Measurements from ENCODE around the gene TTLL7.

DNA sequence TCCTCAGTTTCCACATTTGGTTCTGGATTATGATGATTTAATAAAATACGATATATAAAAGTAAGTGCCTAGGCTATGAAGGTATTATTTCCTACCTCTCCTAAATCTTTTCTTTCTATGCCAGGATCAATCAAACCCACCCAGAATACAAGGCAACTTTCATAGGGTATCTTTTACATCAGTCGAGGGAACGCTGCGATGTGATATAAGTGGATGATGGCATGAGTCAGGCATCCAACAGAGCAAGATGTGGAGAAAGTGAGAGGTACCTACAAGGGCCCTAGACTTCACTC is 781 bp downstream of the TTLL7 start:
- TF ChIP-seq EP300 (IDR thresholded peaks at IDR 0.05) (no peak), POLR2A (IDR thresholded peaks at IDR 0.05; ENCODE audit: low read depth) (no peak)
- TF ChIP-seq, protein P1, sequence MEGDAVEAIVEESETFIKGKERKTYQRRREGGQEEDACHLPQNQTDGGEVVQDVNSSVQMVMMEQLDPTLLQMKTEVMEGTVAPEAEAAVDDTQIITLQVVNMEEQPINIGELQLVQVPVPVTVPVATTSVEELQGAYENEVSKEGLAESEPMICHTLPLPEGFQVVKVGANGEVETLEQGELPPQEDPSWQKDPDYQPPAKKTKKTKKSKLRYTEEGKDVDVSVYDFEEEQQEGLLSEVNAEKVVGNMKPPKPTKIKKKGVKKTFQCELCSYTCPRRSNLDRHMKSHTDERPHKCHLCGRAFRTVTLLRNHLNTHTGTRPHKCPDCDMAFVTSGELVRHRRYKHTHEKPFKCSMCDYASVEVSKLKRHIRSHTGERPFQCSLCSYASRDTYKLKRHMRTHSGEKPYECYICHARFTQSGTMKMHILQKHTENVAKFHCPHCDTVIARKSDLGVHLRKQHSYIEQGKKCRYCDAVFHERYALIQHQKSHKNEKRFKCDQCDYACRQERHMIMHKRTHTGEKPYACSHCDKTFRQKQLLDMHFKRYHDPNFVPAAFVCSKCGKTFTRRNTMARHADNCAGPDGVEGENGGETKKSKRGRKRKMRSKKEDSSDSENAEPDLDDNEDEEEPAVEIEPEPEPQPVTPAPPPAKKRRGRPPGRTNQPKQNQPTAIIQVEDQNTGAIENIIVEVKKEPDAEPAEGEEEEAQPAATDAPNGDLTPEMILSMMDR (IDR thresholded peaks at IDR 0.05), result no peak
